Stomach (tissue), 9 donors: ENCODE data around the gene REG1B. TPM values are rescaled to one million over a fixed set of nuclear protein-coding genes. Genes with fewer than 3 reads are reported as not detected.

Experiments used
- DNase-seq, 2 donors: peaks; one replicate each; pipeline versions ENCODE4 v3.0.0 to v3.0.0-alpha.2; 2013 to 2019
- H3K27ac ChIP-seq, 5 donors: fragments of 200-600 bp in 4 of 5; sonication (generic) in 4 of 5; one replicate each; pipeline ENCODE4 v1.5.1; 2013 to 2019; ENCODE audit warnings: mild to moderate bottlenecking in 1 of 5, moderate library complexity in 1 of 5
- H3K27me3 ChIP-seq, 3 donors: fragments of 200-600 bp; sonication (generic); one replicate each; pipeline ENCODE4 v1.5.1; 2017 to 2019; ENCODE audit warnings: mixed run types in 1 of 3
- H3K36me3 ChIP-seq, 4 donors: fragments of 200-600 bp; sonication (generic); 1 replicate in 3 of 4; 2 replicates in 1 of 4; pipeline ENCODE4 v1.5.1; 2016 to 2019
- H3K4me1 ChIP-seq, 4 donors: fragments of 200-600 bp; sonication (generic); one replicate each; pipeline ENCODE4 v1.5.1; 2016 to 2019
- H3K4me3 ChIP-seq, 4 donors: fragments of 200-600 bp; sonication (generic) in 3 of 4; one replicate each; pipeline ENCODE4 v1.5.1; 2016 to 2019; ENCODE audit warnings: mild to moderate bottlenecking in 1 of 4
- H3K9me3 ChIP-seq, 4 donors: fragments of 200-600 bp; sonication (generic); one replicate each; pipeline ENCODE4 v1.5.1; 2016 to 2019
- CTCF ChIP-seq, 7 experiments: fragments of 450-650 bp in 4 of 7; fragments of 200-600 bp in 3 of 7; sonication (generic) in 3 of 7; IDR thresholded peaks; one replicate each; pipeline ENCODE4 v1.5.1; 2016 to 2019; ENCODE audit warnings: antibody characterized with exemption in 7 of 7, control low read depth in 2 of 7, mild to moderate bottlenecking in 1 of 7
- EP300 ChIP-seq: sonication (generic); formaldehyde crosslinking; IDR thresholded peaks from one replicate; pipeline ENCODE4 v1.6.1; 2017; ENCODE audit warnings: antibody characterized with exemption
- POLR2A ChIP-seq, 4 donors: fragments of 450-650 bp; IDR thresholded peaks; one replicate each; pipeline ENCODE4 v1.6.1; 2016; ENCODE audit warnings: antibody characterized with exemption in 4 of 4, control low read depth in 2 of 4, mild to moderate bottlenecking in 1 of 4, moderate library complexity in 1 of 4
- POLR2AphosphoS5 ChIP-seq, 3 donors: sonication (generic); formaldehyde crosslinking; IDR thresholded peaks; one replicate each; pipeline ENCODE4 v1.6.1; 2016; ENCODE audit warnings: antibody characterized with exemption in 3 of 3
- WGBS, 5 donors: extraction: QIAGEN DNeasy Blood & Tissue Kit in 3 of 5; methylation state at CpG; one replicate each; pipeline versions ENCODE4 v1.1.5 to v1.1.7; 2013 to 2018; 5-methylcytosine and 5-hydroxymethylcytosine counted together
- intact Hi-C: fragments of 100-400 bp; cut with DNase I; formaldehyde crosslinking; loops from one replicate; pipeline ENCODE4 v1.15.1; 2023; ENCODE audit warnings: low total_unique reads
- polyA plus RNA-seq, 3 donors: library from polyadenylated mRNA; stranded (reverse); fragments of 200-250 nt; gene quantifications; one replicate each; pipeline ENCODE4 v1.2.3, GENCODE V29; 2013
- total RNA-seq, 5 donors: library from RNA; depleted of rRNA; stranded (reverse); fragments of >200 nt; gene quantifications; one replicate each; pipeline versions ENCODE4 v1.1.0 to v1.2.3, GENCODE V29; 2014 to 2016
- donor health status: healthy with polysubstance abuse.
- donor health status: Bipolar disorder and iron deficiency.
- donor health status: healthy.

The REG1B gene
- total and polyA plus RNA-seq, 8 donors: 1.7 to 52.9 (median 6.2) TPM; not detected in 5

- no peak overlapping the region for H3K27ac ChIP-seq
- H3K9me3 ChIP-seq: peaks cover 0 to 12% (median 4%) of the 10 kb centered on the region in 4 donors
- 77 to 87% (median 86%) methylated on average over 2 of the region's 2 CpGs for whole genome bisulfite sequencing, 5 donors
- intact Hi-C loops: no loop called here
- no peak for DNase-seq
- H3K27me3 ChIP-seq: no peaks in the 10 kb centered on the region
- no peak for TF ChIP-seq CTCF (IDR thresholded peaks at IDR 0.05)
- TF ChIP-seq POLR2AphosphoS5 (IDR thresholded peaks at IDR 0.05): no peak
- no peak for TF ChIP-seq EP300
- no peak for TF ChIP-seq POLR2A (IDR thresholded peaks at IDR 0.05)
- no peak overlapping the region for H3K4me3 ChIP-seq
- H3K36me3 ChIP-seq: no peaks in the 10 kb centered on the region
- H3K4me1 ChIP-seq: no peaks in the 10 kb centered on the region
These were observed 17.5 kb upstream of the REG1B start for GRCh38 chr2:79105259-79105658.

- no peaks in the 10 kb centered on the region for H3K36me3 ChIP-seq
- no peak for DNase-seq
- H3K27ac ChIP-seq: no peak overlapping the region
- H3K27me3 ChIP-seq: no peaks in the 10 kb centered on the region
- WGBS, 5 donors: 63 to 90% (median 82%) methylated on average over 2 of the region's 2 CpGs
- intact Hi-C loops: no loop called here
- H3K9me3 ChIP-seq: peaks cover 0 to 12% (median 4%) of the 10 kb centered on the region in 4 donors
- no peaks in the 10 kb centered on the region for H3K4me1 ChIP-seq
- TF ChIP-seq POLR2A (IDR thresholded peaks at IDR 0.05): no peak
- TF ChIP-seq EP300: no peak
- TF ChIP-seq CTCF (IDR thresholded peaks at IDR 0.05): no peak
- no peak for TF ChIP-seq POLR2AphosphoS5 (IDR thresholded peaks at IDR 0.05)
- H3K4me3 ChIP-seq: no peak overlapping the region
These were observed 15.4 kb upstream of the REG1B start for GRCh38 chr2:79103214-79103613.

- intact Hi-C loops: no loop called here
These were observed 13.2 kb upstream of the REG1B start for GRCh38 chr2:79101024-79101423.

GRCh38 chr2:79100285-79100684 lies 12.5 kb upstream of the REG1B start:
- intact Hi-C loops: no loop called here

More at GRCh38 chr2:79101024-79101423, 13.2 kb upstream of the REG1B start:
- Histone ChIP-seq H3K27me3 (no peaks in the 10 kb centered on the region), H3K27ac (no peak overlapping the region), H3K4me3 (no peak overlapping the region), H3K9me3 (peaks cover 0 to 12% (median 4%) of the 10 kb centered on the region in 4 donors), H3K36me3 (no peaks in the 10 kb centered on the region), H3K4me1 (no peaks in the 10 kb centered on the region)
- TF ChIP-seq EP300: no peak
- no peak for TF ChIP-seq POLR2AphosphoS5 (IDR thresholded peaks at IDR 0.05)
- TF ChIP-seq POLR2A (IDR thresholded peaks at IDR 0.05): no peak
- TF ChIP-seq CTCF (IDR thresholded peaks at IDR 0.05): no peak
- no peak for DNase-seq
- 79 to 87% (median 79%) methylated on average over 2 of the region's 2 CpGs for whole genome bisulfite sequencing, 5 donors

More at GRCh38 chr2:79100285-79100684, 12.5 kb upstream of the REG1B start:
- Histone ChIP-seq H3K36me3 (no peaks in the 10 kb centered on the region), H3K9me3 (peaks cover 0 to 12% (median 4%) of the 10 kb centered on the region in 4 donors), H3K4me3 (no peak overlapping the region), H3K27ac (no peak overlapping the region), H3K4me1 (no peaks in the 10 kb centered on the region), H3K27me3 (no peaks in the 10 kb centered on the region)
- no peak for DNase-seq
- WGBS, 5 donors: 86 to 96% (median 93%) methylated on average over 1 of the region's 1 CpG
- no peak for TF ChIP-seq POLR2A (IDR thresholded peaks at IDR 0.05)
- no peak for TF ChIP-seq EP300
- no peak for TF ChIP-seq POLR2AphosphoS5 (IDR thresholded peaks at IDR 0.05)
- no peak for TF ChIP-seq CTCF (IDR thresholded peaks at IDR 0.05)
